DOHH2 (cell line): ENCODE measurements around the gene C1GALT1.

Source experiments
- CTCF ChIP-seq: fragments of 200-600 bp; sonication (generic); IDR thresholded peaks from one replicate; pipeline ENCODE4 v1.5.1; 2014; ENCODE audit warnings: antibody characterized with exemption, mild to moderate bottlenecking, low read depth, low read length; ENCODE audit not compliant: poor library complexity, severe bottlenecking
- EZH2phosphoT487 ChIP-seq: fragments of 200-600 bp; sonication (generic); IDR thresholded peaks from 2 replicates; pipeline ENCODE4 v1.6.1; 2017; ENCODE audit warnings: borderline replicate concordance, mild to moderate bottlenecking, antibody characterized with exemption, low read length, moderate library complexity, mixed read lengths

- TF ChIP-seq CTCF = no peak
- TF ChIP-seq EZH2phosphoT487 = no peak
Observed at GRCh38 chr7:7228967-7229366, 46.6 kb downstream of the C1GALT1 start.
